CD4-positive, alpha-beta memory T cell (primary cell): ENCODE measurements around the gene SLC16A8. TPM values are rescaled to one million over a fixed set of nuclear protein-coding genes. Genes with fewer than 3 reads are reported as not detected.
"Not testable (repeated sequence)": the region's sequence is repeated elsewhere in the genome, so short reads cannot be mapped to it uniquely, and the experiment has no call there.

ENCODE experiments used
- CTCF ChIA-PET: fragments of 350-600 bp; sonication (Branson Sonifier 250); formaldehyde crosslinking; loops from one replicate; lab custom pipeline; 2021; ENCODE audit warnings: inconsistent platforms; ENCODE audit not compliant: partially characterized antibody; lab: Charles Lee
- POLR2A ChIA-PET: fragments of 350-600 bp; sonication (Branson Sonifier 250); formaldehyde crosslinking; loops from one replicate; lab custom pipeline; 2021; ENCODE audit not compliant: partially characterized antibody; lab: Charles Lee
- DNase-seq, 5 donors: peaks; one replicate each; pipeline versions ENCODE4 v3.0.0 to v3.0.0-alpha.2; 2020 to 2022; ENCODE audit warnings: mixed read lengths in 1 of 5
- H3K27ac ChIP-seq: one replicate; pipeline ENCODE4 v1.7.0; 2013; ENCODE audit warnings: low read depth, low read length
- H3K27me3 ChIP-seq: 2 replicates; pipeline ENCODE4 v1.7.0; 2013; ENCODE audit warnings: mild to moderate bottlenecking, low read length, moderate library complexity; ENCODE audit not compliant: insufficient read depth
- H3K36me3 ChIP-seq: 2 replicates; pipeline ENCODE4 v1.7.0; 2013; ENCODE audit warnings: mild to moderate bottlenecking, low read length, moderate library complexity; ENCODE audit not compliant: insufficient read depth
- H3K4me1 ChIP-seq: 2 replicates; pipeline ENCODE4 v1.7.0; 2013; ENCODE audit warnings: mild to moderate bottlenecking, low read length, moderate library complexity; ENCODE audit not compliant: insufficient read depth
- H3K4me3 ChIP-seq, 2 donors: one replicate each; pipeline ENCODE4 v1.7.0; 2013; ENCODE audit warnings: low read length in 2 of 2, mild to moderate bottlenecking in 1 of 2
- H3K9me3 ChIP-seq, 2 donors: one replicate each; pipeline ENCODE4 v1.7.0; 2013; ENCODE audit warnings: low read length in 2 of 2, control low read depth in 1 of 2; ENCODE audit not compliant: control insufficient read depth in 1 of 2
- H3K27ac Mint-ChIP-seq, 7 donors: one replicate each; pipeline ENCODE4 v1.8.0; 2020 to 2021; ENCODE audit warnings: mixed read lengths in 7 of 7, mild to moderate bottlenecking in 6 of 7, inconsistent platforms in 3 of 7, moderate library complexity in 3 of 7
- H3K27me3 Mint-ChIP-seq, 2 donors: one replicate each; pipeline ENCODE4 v1.8.0; 2020 to 2021; ENCODE audit warnings: mixed read lengths in 2 of 2
- H3K36me3 Mint-ChIP-seq, 2 donors: one replicate each; pipeline ENCODE4 v1.8.0; 2020 to 2021; ENCODE audit warnings: mixed read lengths in 2 of 2, inconsistent platforms in 1 of 2, mild to moderate bottlenecking in 1 of 2
- H3K4me1 Mint-ChIP-seq, 4 donors: one replicate each; pipeline ENCODE4 v1.8.0; 2020 to 2021; ENCODE audit warnings: mixed read lengths in 4 of 4, mild to moderate bottlenecking in 1 of 4
- H3K4me3 Mint-ChIP-seq, 8 donors: one replicate each; pipeline ENCODE4 v1.8.0; 2020 to 2021; ENCODE audit warnings: mixed read lengths in 8 of 8, mild to moderate bottlenecking in 7 of 8, moderate library complexity in 6 of 8, inconsistent platforms in 3 of 8
- H3K9me3 Mint-ChIP-seq, 8 donors: one replicate each; pipeline ENCODE4 v1.8.0; 2020 to 2021; ENCODE audit warnings: mixed read lengths in 8 of 8, mild to moderate bottlenecking in 5 of 8, inconsistent platforms in 3 of 8, moderate library complexity in 1 of 8
- intact Hi-C: fragments of 100-400 bp; cut with micrococcal nuclease; formaldehyde crosslinking; loops from one replicate; pipeline ENCODE4 v1.15.1; 2023
- polyA plus RNA-seq, 2 donors: library from polyadenylated mRNA; unstranded; fragments of 300-500 nt; fragmentation: Illumina TruSeq; gene quantifications; one replicate each; pipeline ENCODE4 v1.2.3, GENCODE V29; 2021
- total RNA-seq, 2 experiments: library from RNA; stranded (reverse); gene quantifications; one replicate each; pipeline ENCODE4 v1.2.3, GENCODE V29; 2021

Gene SLC16A8
- total and polyA plus RNA-seq, 4 experiments from 2014 or later = not detected

DNA sequence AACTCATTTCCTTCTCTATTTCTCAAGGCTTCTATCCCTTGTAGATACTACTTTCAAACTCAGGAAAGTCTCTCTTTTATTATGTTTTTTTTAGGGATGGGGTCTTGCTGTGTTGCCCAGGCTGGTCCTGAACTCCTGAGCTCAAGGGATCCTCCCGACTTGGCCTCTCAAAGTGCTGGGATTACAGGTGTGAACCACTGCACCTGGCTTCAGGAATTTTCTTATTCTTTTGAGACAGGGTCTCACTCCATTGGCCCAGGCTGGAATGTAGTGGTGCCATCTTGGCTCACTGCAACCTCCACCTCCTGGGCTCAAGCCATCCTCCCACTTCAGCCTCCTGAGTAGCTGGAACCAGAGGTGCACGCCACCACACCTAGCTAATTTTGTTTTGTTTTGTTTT, 4.8 kb downstream of the SLC16A8 start:
- H3K4me3 Mint-ChIP-seq, intact Hi-C loops, H3K9me3 Mint-ChIP-seq, H3K4me1 Mint-ChIP-seq, DNase-seq, H3K36me3 ChIP-seq, H3K4me3 ChIP-seq, POLR2A ChIA-PET, H3K9me3 ChIP-seq, H3K36me3 Mint-ChIP-seq, H3K27ac ChIP-seq, CTCF ChIA-PET: not testable (repeated sequence)
- peaks cover 6 to 21% of the 10 kb centered on the region in 2 donors for H3K27me3 Mint-ChIP-seq
- Histone ChIP-seq H3K27me3 (peaks cover 14% of the 10 kb centered on the region), H3K4me1 (peaks cover 14% of the 10 kb centered on the region)
- H3K27ac Mint-ChIP-seq = peak overlapping the region in 1 of 7 donors; percentile 37

DNA sequence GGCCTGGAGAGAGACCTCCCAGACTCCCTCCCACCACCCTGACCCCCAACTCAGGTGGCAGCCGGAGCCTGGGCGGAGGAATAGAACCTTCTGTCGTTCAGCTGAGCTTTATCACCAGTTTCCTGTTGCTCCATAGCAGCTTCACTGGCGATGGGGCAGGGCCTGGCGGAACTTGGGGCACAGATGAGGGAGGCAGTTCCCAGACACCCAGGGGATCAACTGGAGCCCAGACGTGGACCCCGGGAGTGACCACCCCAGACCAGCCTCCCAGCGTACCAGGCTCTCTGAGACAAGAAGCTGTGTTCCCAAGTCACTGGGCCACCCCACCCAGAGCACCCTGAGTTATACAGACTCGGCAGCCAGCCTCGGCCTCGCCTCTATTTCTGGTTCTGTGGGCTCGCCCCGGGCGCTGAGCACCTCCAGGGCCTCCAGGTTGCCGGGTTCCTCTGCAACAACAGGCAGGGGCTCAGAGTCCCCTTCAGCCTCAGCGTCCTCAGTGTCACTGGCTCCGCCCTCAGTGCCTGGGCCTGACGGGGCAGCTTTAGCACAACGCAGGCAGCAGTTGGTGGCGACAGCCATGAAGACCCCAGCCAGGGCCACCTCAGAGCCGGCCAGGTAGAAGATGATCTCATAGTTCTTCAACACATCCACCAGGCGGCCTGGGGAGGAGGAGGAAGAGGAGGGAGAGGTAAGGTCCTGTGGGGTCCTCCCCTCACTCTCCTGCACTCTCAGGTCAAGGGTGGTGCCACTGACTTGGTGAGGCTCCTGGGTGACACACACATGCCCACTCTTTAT, 5.7 kb downstream of the SLC16A8 start:
- Histone ChIP-seq H3K9me3 (no peaks in the 10 kb centered on the region), H3K4me1 (peaks cover 14% of the 10 kb centered on the region), H3K27me3 (peaks cover 14% of the 10 kb centered on the region), H3K4me3 (no peak overlapping the region), H3K27ac (no peak overlapping the region), H3K36me3 (peaks cover under 1% of the 10 kb centered on the region)
- Mint-ChIP-seq H3K36me3 (peaks cover 10% of the 10 kb centered on the region in 2 donors), H3K4me1 (peaks cover 0 to 4% (median 0%) of the 10 kb centered on the region in 4 donors), H3K27me3 (peaks cover 6 to 19% of the 10 kb centered on the region in 2 donors), H3K27ac (no peak overlapping the region), H3K4me3 (no peak overlapping the region), H3K9me3 (no peaks in the 10 kb centered on the region)
- ChIA-PET POLR2A (no interaction called here), CTCF (no interaction called here)
- intact Hi-C loops = no loop called here
- DNase-seq = no peak

DNA sequence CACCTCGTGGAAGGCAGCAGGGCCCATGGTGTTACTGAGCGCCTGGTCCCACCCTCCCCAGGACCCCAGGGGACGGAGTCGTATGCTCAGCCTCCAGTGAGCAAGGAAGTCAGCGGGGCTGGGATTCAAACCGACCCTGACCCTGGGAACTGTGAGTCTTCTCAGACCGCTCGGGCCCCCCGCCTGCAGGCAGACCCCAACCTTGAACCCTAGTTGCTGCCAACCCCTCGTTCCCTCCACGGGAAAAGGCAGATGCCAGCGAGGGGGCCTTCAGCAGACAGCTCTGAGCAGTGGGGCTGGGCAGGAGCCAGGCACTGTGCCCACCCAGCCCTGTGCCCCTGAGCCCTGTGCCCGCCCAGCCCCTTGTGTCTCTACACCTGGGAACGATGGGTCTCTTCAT, 6.4 kb downstream of the SLC16A8 start:
- no peak for DNase-seq
- Mint-ChIP-seq H3K27ac (no peak overlapping the region), H3K4me3 (no peak overlapping the region), H3K4me1 (peaks cover 0 to 4% (median 0%) of the 10 kb centered on the region in 4 donors), H3K27me3 (peaks cover 4 to 14% of the 10 kb centered on the region in 2 donors), H3K9me3 (no peaks in the 10 kb centered on the region), H3K36me3 (peaks cover 16% of the 10 kb centered on the region in 2 donors)
- Histone ChIP-seq H3K27ac (no peak overlapping the region), H3K4me3 (no peak overlapping the region), H3K4me1 (peaks cover 12% of the 10 kb centered on the region), H3K27me3 (peaks cover 14% of the 10 kb centered on the region), H3K9me3 (no peaks in the 10 kb centered on the region), H3K36me3 (peaks cover 6% of the 10 kb centered on the region)
- CTCF ChIA-PET = no interaction called here
- intact Hi-C loops = no loop called here
- POLR2A ChIA-PET = no interaction called here

DNA sequence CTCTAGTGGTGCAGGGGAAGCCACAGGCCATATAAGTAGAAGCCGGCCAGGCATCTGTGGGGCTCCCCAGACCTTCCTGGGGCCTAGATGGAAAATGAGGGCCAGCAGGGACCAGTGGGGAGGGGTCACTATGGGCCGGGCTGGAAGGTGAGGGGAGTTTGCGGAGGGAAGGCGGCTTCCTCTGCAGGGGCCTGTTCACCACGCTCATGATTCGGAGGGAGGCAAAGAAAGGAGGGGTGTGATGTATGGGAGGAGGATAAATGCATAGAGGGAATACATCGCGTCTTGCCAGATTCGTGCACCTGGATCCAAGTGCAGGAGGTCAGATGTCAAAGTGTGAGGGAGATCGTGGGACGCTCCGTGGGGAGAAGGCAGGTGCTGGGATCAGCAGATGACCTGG, 6.9 kb downstream of the SLC16A8 start:
- H3K4me3 ChIP-seq = no peak overlapping the region
- intact Hi-C loops = no loop called here
- H3K27ac Mint-ChIP-seq = no peak overlapping the region
- H3K27ac ChIP-seq = no peak overlapping the region
- H3K27me3 Mint-ChIP-seq = peaks cover 4 to 14% of the 10 kb centered on the region in 2 donors
- peaks cover 0 to 4% (median 0%) of the 10 kb centered on the region in 4 donors for H3K4me1 Mint-ChIP-seq
- H3K36me3 Mint-ChIP-seq = peaks cover 20 to 21% of the 10 kb centered on the region in 2 donors
- no peak overlapping the region for H3K4me3 Mint-ChIP-seq
- H3K36me3 ChIP-seq = peaks cover 6% of the 10 kb centered on the region
- H3K9me3 Mint-ChIP-seq = no peaks in the 10 kb centered on the region
- H3K4me1 ChIP-seq = peaks cover 7% of the 10 kb centered on the region
- no peaks in the 10 kb centered on the region for H3K9me3 ChIP-seq
- CTCF ChIA-PET = no interaction called here
- POLR2A ChIA-PET = no interaction called here
- peaks cover 12% of the 10 kb centered on the region for H3K27me3 ChIP-seq
- no peak for DNase-seq

GRCh38 chr22:38075961-38076360, 8.0 kb downstream of the SLC16A8 start:
- intact Hi-C loops = no loop called here
- ChIA-PET CTCF (no interaction called here), POLR2A (no interaction called here)
- Mint-ChIP-seq H3K9me3 (no peaks in the 10 kb centered on the region), H3K4me1 (peaks cover 0 to 4% (median 0%) of the 10 kb centered on the region in 4 donors), H3K4me3 (no peak overlapping the region), H3K27ac (peak overlapping the region in 1 of 7 donors; percentile 57), H3K27me3 (peaks cover 4 to 11% of the 10 kb centered on the region in 2 donors), H3K36me3 (peaks cover 20 to 29% of the 10 kb centered on the region in 2 donors)
- Histone ChIP-seq H3K9me3 (no peaks in the 10 kb centered on the region), H3K4me3 (no peak overlapping the region), H3K27ac (no peak overlapping the region), H3K4me1 (no peaks in the 10 kb centered on the region), H3K27me3 (peaks cover 6% of the 10 kb centered on the region), H3K36me3 (peaks cover 6% of the 10 kb centered on the region)
- DNase-seq = no peak

GRCh38 chr22:38075105-38075825, 8.7 kb downstream of the SLC16A8 start:
- Histone ChIP-seq H3K9me3 (no peaks in the 10 kb centered on the region), H3K27me3 (peaks cover 3% of the 10 kb centered on the region), H3K27ac (no peak overlapping the region), H3K4me3 (no peak overlapping the region), H3K4me1 (no peaks in the 10 kb centered on the region), H3K36me3 (peaks cover 6% of the 10 kb centered on the region)
- intact Hi-C loops = no loop called here
- Mint-ChIP-seq H3K36me3 (peaks cover 21 to 35% of the 10 kb centered on the region in 2 donors), H3K27ac (no peak overlapping the region), H3K4me3 (no peak overlapping the region), H3K9me3 (no peaks in the 10 kb centered on the region), H3K27me3 (peaks cover 4 to 8% of the 10 kb centered on the region in 2 donors), H3K4me1 (peaks cover 0 to 4% (median 0%) of the 10 kb centered on the region in 4 donors)
- CTCF ChIA-PET = no interaction called here
- DNase-seq = no peak
- POLR2A ChIA-PET = no interaction called here
